SH-SY5Y (cell line): ENCODE results near the gene RDH5.

Source experiments
- GATA2 ChIP-seq: IDR thresholded peaks from 2 replicates; pipeline ENCODE4 v1.6.1; 2011; ENCODE audit warnings: mild to moderate bottlenecking, low read depth, low read length
- GATA3 ChIP-seq: IDR thresholded peaks from 2 replicates; pipeline ENCODE4 v1.6.1; 2011; ENCODE audit warnings: low read depth, mild to moderate bottlenecking, low read length, moderate library complexity

DNA sequence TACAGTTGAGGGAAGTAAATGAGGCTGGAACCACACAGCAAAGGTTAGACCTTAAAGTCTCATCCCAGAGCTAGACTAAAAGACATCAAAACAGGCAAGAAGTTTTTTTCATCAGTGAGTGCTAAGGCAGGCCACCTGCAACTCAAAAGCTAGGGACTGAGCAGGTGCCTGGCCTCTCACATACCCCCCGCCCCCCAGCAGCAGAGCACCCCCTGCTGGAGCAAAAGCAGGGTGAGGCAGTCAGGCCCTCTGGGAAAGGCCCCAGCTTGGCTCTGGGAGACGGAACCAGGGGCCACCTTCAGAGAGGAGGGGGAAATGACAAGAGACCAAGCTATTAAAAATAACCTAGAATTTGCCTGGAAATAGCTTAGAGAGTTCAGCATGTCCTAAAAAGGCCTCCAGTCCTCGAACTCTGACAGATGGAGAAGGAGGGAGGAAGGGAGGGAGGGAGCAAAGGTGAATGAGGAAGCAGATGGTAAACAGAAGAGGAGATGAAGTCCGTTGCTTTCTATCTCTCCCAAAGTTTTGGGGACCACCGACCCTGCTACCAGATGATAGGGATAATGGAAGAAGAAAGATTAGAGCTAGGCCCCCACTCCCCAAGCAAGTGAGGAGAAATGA lies 14.3 kb upstream of the RDH5 start:
- TF ChIP-seq GATA3 (no peak), GATA2 (no peak)
